Thoracic aorta (tissue), 2 donors: ENCODE results near the gene MDFI. TPM values are rescaled to one million over a fixed set of nuclear protein-coding genes. Genes with fewer than 3 reads are reported as not detected.

Source experiments
- ATAC-seq: fragments of 150-250 bp; one replicate; pipeline ENCODE4 v1.8.0; 2017; ENCODE audit warnings: low read depth; ENCODE audit not compliant: insufficient number of reproducible peaks, low FRiP score
- DNase-seq: peaks from one replicate; pipeline ENCODE4 v3.0.0-alpha.2; 2020; ENCODE audit warnings: low spot score
- H3K27ac ChIP-seq, 2 donors: fragments of 200-600 bp; sonication (generic); 1 replicate in 1 of 2; 2 replicates in 1 of 2; pipeline ENCODE4 v1.5.1; 2016; ENCODE audit warnings: mild to moderate bottlenecking in 2 of 2, moderate library complexity in 2 of 2
- H3K27me3 ChIP-seq: fragments of 200-600 bp; sonication (generic); replicated peaks from 2 replicates; pipeline ENCODE4 v1.6.0; 2016; ENCODE audit warnings: mild to moderate bottlenecking; ENCODE audit not compliant: insufficient read depth
- H3K36me3 ChIP-seq: fragments of 200-600 bp; sonication (generic); one replicate; pipeline ENCODE4 v1.5.1; 2016
- H3K4me1 ChIP-seq, 2 donors: fragments of 200-600 bp; sonication (generic); 1 replicate in 1 of 2; 2 replicates in 1 of 2; pipeline versions ENCODE4 v1.5.1 to v1.6.0; 2016; ENCODE audit warnings: low read depth in 2 of 2, mild to moderate bottlenecking in 1 of 2; ENCODE audit not compliant: control insufficient read depth in 1 of 2
- H3K4me3 ChIP-seq: fragments of 200-600 bp; sonication (generic); 2 replicates; pipeline ENCODE4 v1.5.1; 2016; ENCODE audit warnings: mild to moderate bottlenecking
- H3K9me3 ChIP-seq: fragments of 200-600 bp; sonication (generic); 2 replicates; pipeline ENCODE4 v1.5.1; 2016
- total RNA-seq, 2 donors: library from RNA; depleted of rRNA; stranded (reverse); fragments of >200 nt; gene quantifications; one replicate each; pipeline versions ENCODE4 v1.1.0 to v1.2.3, GENCODE V29; 2016
- TF ChIP-seq, protein P1 (sequence below): fragments of 200-600 bp; sonication (generic); IDR thresholded peaks from one replicate; pipeline ENCODE4 v1.5.1; 2019; ENCODE audit warnings: antibody characterized with exemption

Gene MDFI
- total RNA-seq, 2 donors from 2014 or later, result 5.1 to 10.3 TPM

- H3K9me3 ChIP-seq, result no peaks in the 10 kb centered on the region
- ATAC-seq, result no peak
- H3K4me3 ChIP-seq, result no peak overlapping the region
- no peaks in the 10 kb centered on the region for H3K27me3 ChIP-seq
- no peaks in the 10 kb centered on the region for H3K4me1 ChIP-seq
- H3K36me3 ChIP-seq, result no peaks in the 10 kb centered on the region
- TF ChIP-seq, protein P1, sequence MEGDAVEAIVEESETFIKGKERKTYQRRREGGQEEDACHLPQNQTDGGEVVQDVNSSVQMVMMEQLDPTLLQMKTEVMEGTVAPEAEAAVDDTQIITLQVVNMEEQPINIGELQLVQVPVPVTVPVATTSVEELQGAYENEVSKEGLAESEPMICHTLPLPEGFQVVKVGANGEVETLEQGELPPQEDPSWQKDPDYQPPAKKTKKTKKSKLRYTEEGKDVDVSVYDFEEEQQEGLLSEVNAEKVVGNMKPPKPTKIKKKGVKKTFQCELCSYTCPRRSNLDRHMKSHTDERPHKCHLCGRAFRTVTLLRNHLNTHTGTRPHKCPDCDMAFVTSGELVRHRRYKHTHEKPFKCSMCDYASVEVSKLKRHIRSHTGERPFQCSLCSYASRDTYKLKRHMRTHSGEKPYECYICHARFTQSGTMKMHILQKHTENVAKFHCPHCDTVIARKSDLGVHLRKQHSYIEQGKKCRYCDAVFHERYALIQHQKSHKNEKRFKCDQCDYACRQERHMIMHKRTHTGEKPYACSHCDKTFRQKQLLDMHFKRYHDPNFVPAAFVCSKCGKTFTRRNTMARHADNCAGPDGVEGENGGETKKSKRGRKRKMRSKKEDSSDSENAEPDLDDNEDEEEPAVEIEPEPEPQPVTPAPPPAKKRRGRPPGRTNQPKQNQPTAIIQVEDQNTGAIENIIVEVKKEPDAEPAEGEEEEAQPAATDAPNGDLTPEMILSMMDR, result no peak
- no peak overlapping the region for H3K27ac ChIP-seq
- no peak for DNase-seq
Measured at GRCh38 chr6:41645007-41645618, 6.8 kb downstream of the MDFI start.

- no peak overlapping the region for H3K27ac ChIP-seq
- DNase-seq (no peak), ATAC-seq (no peak)
Measured at GRCh38 chr6:41646026-41646795, 7.9 kb downstream of the MDFI start.

GRCh38 chr6:41647061-41647511, 8.8 kb downstream of the MDFI start:
- no peak overlapping the region for H3K4me3 ChIP-seq
- ATAC-seq (no peak), DNase-seq (no peak)
- H3K27ac ChIP-seq, result no peak overlapping the region
- no peaks in the 10 kb centered on the region for H3K4me1 ChIP-seq
- H3K9me3 ChIP-seq, result no peaks in the 10 kb centered on the region
- no peaks in the 10 kb centered on the region for H3K27me3 ChIP-seq
- no peaks in the 10 kb centered on the region for H3K36me3 ChIP-seq
- TF ChIP-seq, protein P1, result no peak

More at GRCh38 chr6:41646026-41646795, 7.9 kb downstream of the MDFI start:
- Histone ChIP-seq H3K9me3 (no peaks in the 10 kb centered on the region), H3K4me3 (no peak overlapping the region), H3K36me3 (no peaks in the 10 kb centered on the region), H3K4me1 (no peaks in the 10 kb centered on the region), H3K27me3 (no peaks in the 10 kb centered on the region)
- TF ChIP-seq, protein P1, result no peak

GRCh38 chr6:41648070-41648585, 9.9 kb downstream of the MDFI start:
- Histone ChIP-seq H3K9me3 (no peaks in the 10 kb centered on the region), H3K27me3 (no peaks in the 10 kb centered on the region), H3K4me3 (no peak overlapping the region), H3K27ac (no peak overlapping the region), H3K36me3 (no peaks in the 10 kb centered on the region), H3K4me1 (no peaks in the 10 kb centered on the region)
- DNase-seq, result no peak
- no peak for ATAC-seq
- TF ChIP-seq, protein P1, result no peak

GRCh38 chr6:41648921-41649320, 10.7 kb downstream of the MDFI start:
- Histone ChIP-seq H3K9me3 (no peaks in the 10 kb centered on the region), H3K4me3 (no peak overlapping the region), H3K4me1 (no peaks in the 10 kb centered on the region), H3K36me3 (no peaks in the 10 kb centered on the region), H3K27ac (no peak overlapping the region), H3K27me3 (no peaks in the 10 kb centered on the region)
- no peak for ATAC-seq
- no peak for DNase-seq
- TF ChIP-seq, protein P1, result no peak
